H1 (cell line): Measurements from ENCODE around the gene GAN. TPM values are rescaled to one million over a fixed set of nuclear protein-coding genes. Genes with fewer than 3 reads are reported as not detected.
"Not testable (repeated sequence)": the region's sequence is repeated elsewhere in the genome, so short reads cannot be mapped to it uniquely, and the experiment has no call there.

ENCODE experiments used
- CTCF ChIA-PET: fragments of 300-600 bp; sonication (Branson Sonifier 250); formaldehyde crosslinking; loops from one replicate; lab custom pipeline; 2021; ENCODE audit not compliant: partially characterized antibody; lab: Charles Lee
- POLR2A ChIA-PET: fragments of 300-600 bp; sonication (Branson Sonifier 250); formaldehyde crosslinking; loops from one replicate; lab custom pipeline; 2021; ENCODE audit warnings: inconsistent platforms; ENCODE audit not compliant: partially characterized antibody; lab: Charles Lee
- DNase-seq, 2 experiments: peaks; one replicate each; pipeline versions ENCODE4 v3.0.0 to v3.0.0-alpha.2; 2010 to 2022; ENCODE audit warnings: low spot score in 2 of 2, low read depth in 1 of 2, mixed read lengths in 1 of 2
- FAIRE-seq: peaks from 2 replicates; lab custom pipeline; 2011; peaks lifted over from hg19 to GRCh38; lab: Jason Lieb, UNC
- H2AFZ ChIP-seq: 2 replicates; pipeline ENCODE4 v1.8.1; 2012; ENCODE audit warnings: low read length, inconsistent platforms
- H2AK5ac ChIP-seq: 2 replicates; pipeline ENCODE4 v1.6.1; 2013; ENCODE audit warnings: low read depth, low read length
- H2BK120ac ChIP-seq: replicated peaks from 2 replicates; pipeline ENCODE3; 2013; ENCODE audit warnings: low read depth, low read length, inconsistent platforms
- H2BK12ac ChIP-seq: 2 replicates; pipeline ENCODE4 v1.6.1; 2013; ENCODE audit warnings: low read depth, low read length
- H2BK15ac ChIP-seq: 2 replicates; pipeline ENCODE4 v1.6.1; 2013; ENCODE audit warnings: low read length
- H2BK20ac ChIP-seq: 2 replicates; pipeline ENCODE4 v1.6.1; 2013; ENCODE audit warnings: low read length
- H2BK5ac ChIP-seq: 2 replicates; pipeline ENCODE4 v1.6.1; 2013; ENCODE audit warnings: low read depth, low read length
- H3K14ac ChIP-seq: 2 replicates; pipeline ENCODE4 v1.6.1; 2013; ENCODE audit warnings: inconsistent platforms; ENCODE audit not compliant: insufficient read length
- H3K18ac ChIP-seq: 2 replicates; pipeline ENCODE4 v1.6.1; 2013; ENCODE audit warnings: low read length; ENCODE audit errors: extremely low read depth
- H3K23ac ChIP-seq: 2 replicates; pipeline ENCODE4 v1.6.1; 2013; ENCODE audit warnings: inconsistent platforms; ENCODE audit not compliant: insufficient read length
- H3K23me2 ChIP-seq: 2 replicates; pipeline ENCODE4 v1.6.1; 2013; ENCODE audit warnings: low read depth, low read length
- H3K27ac ChIP-seq: 2 replicates; pipeline ENCODE4 v1.6.1; 2011; ENCODE audit warnings: low read depth, low read length, inconsistent platforms
- H3K27me3 ChIP-seq, 4 experiments: replicated peaks in 1 of 4; 1 replicate in 1 of 4; 2 replicates in 3 of 4; pipeline versions ENCODE4 v1.6.1 to v1.8.1; 2011 to 2013; ENCODE audit warnings: low read length in 3 of 4, mild to moderate bottlenecking in 3 of 4, inconsistent platforms in 2 of 4, mixed read lengths in 2 of 4, moderate library complexity in 1 of 4; ENCODE audit not compliant: control insufficient read depth in 3 of 4, insufficient read depth in 3 of 4; ENCODE audit errors: extremely low read depth in 1 of 4
- H3K36me3 ChIP-seq, 4 experiments: 2 replicates each; pipeline versions ENCODE4 v1.6.1 to v1.8.1; 2011 to 2013; ENCODE audit warnings: mild to moderate bottlenecking in 4 of 4, low read length in 3 of 4, moderate library complexity in 2 of 4, control low read depth in 1 of 4, inconsistent platforms in 1 of 4; ENCODE audit not compliant: insufficient read depth in 4 of 4, control insufficient read depth in 2 of 4
- H3K4ac ChIP-seq: replicated peaks from 2 replicates; pipeline ENCODE3; 2013; ENCODE audit warnings: low read length, low read depth, mixed read lengths, inconsistent platforms; ENCODE audit not compliant: insufficient read length
- H3K4me1 ChIP-seq, 4 experiments: replicated peaks in 1 of 4; 1 replicate in 1 of 4; 2 replicates in 3 of 4; pipeline versions ENCODE4 v1.6.1 to v1.8.1; 2011 to 2013; ENCODE audit warnings: low read length in 3 of 4, inconsistent platforms in 2 of 4, mixed read lengths in 1 of 4; ENCODE audit not compliant: insufficient read depth in 4 of 4, control insufficient read depth in 3 of 4
- H3K4me2 ChIP-seq, 2 experiments: 2 replicates each; pipeline versions ENCODE4 v1.6.1 to v1.8.1; 2011 to 2013; ENCODE audit warnings: low read depth in 2 of 2, low read length in 2 of 2, control low read depth in 1 of 2, inconsistent platforms in 1 of 2, mild to moderate bottlenecking in 1 of 2; ENCODE audit not compliant: insufficient read depth in 1 of 2
- H3K4me3 ChIP-seq, 4 experiments: fragments of 200-600, 300-600 bp in 1 of 4; sonication (generic), shearing (Covaris generic), sonication (Bioruptor Twin) in 1 of 4; 2 replicates each; pipeline versions ENCODE4 v1.5.1 to v1.8.1; 2011 to 2016; ENCODE audit warnings: low read length in 4 of 4, low read depth in 3 of 4, control low read depth in 2 of 4, inconsistent platforms in 2 of 4, mild to moderate bottlenecking in 2 of 4, mixed read lengths in 1 of 4, moderate library complexity in 1 of 4; ENCODE audit not compliant: insufficient read depth in 2 of 4; ENCODE audit errors: extremely low read depth in 1 of 4
- H3K56ac ChIP-seq: replicated peaks from 2 replicates; pipeline ENCODE3; 2013; ENCODE audit warnings: low read depth, mild to moderate bottlenecking, mixed read lengths, low read length, inconsistent platforms; ENCODE audit not compliant: insufficient read length
- H3K79me1 ChIP-seq: 2 replicates; pipeline ENCODE4 v1.6.1; 2013; ENCODE audit warnings: low read depth, low read length, control low read depth
- H3K79me2 ChIP-seq, 2 experiments: 2 replicates each; pipeline versions ENCODE4 v1.6.1 to v1.8.1; 2012 to 2013; ENCODE audit warnings: low read length in 2 of 2, mild to moderate bottlenecking in 2 of 2, inconsistent platforms in 1 of 2; ENCODE audit not compliant: insufficient read depth in 2 of 2, control insufficient read depth in 1 of 2
- H3K9ac ChIP-seq, 4 experiments: replicated peaks in 1 of 4; 1 replicate in 1 of 4; 2 replicates in 3 of 4; pipeline versions ENCODE4 v1.6.1 to v1.8.1; 2011 to 2013; ENCODE audit warnings: low read depth in 3 of 4, low read length in 3 of 4, control low read depth in 2 of 4, mild to moderate bottlenecking in 2 of 4, moderate library complexity in 2 of 4, inconsistent platforms in 1 of 4; ENCODE audit errors: extremely low read depth in 1 of 4
- H3K9me3 ChIP-seq, 2 experiments: 2 replicates each; pipeline versions ENCODE4 v1.6.1 to v1.8.1; 2012 to 2013; ENCODE audit warnings: mild to moderate bottlenecking in 2 of 2, moderate library complexity in 2 of 2, control low read depth in 1 of 2, inconsistent platforms in 1 of 2, low read depth in 1 of 2, low read length in 1 of 2, mixed read lengths in 1 of 2; ENCODE audit not compliant: insufficient read depth in 2 of 2
- H4K20me1 ChIP-seq, 2 experiments: replicated peaks in 1 of 2; 2 replicates each; pipeline versions ENCODE3 to v1.8.1; 2011 to 2013; ENCODE audit warnings: inconsistent platforms in 2 of 2, low read length in 2 of 2, mild to moderate bottlenecking in 1 of 2; ENCODE audit not compliant: insufficient read depth in 2 of 2, control insufficient read depth in 1 of 2
- H4K5ac ChIP-seq: 2 replicates; pipeline ENCODE4 v1.6.1; 2013; ENCODE audit warnings: low read length, low read depth, mixed read lengths, inconsistent platforms; ENCODE audit not compliant: insufficient read length
- H4K8ac ChIP-seq: 2 replicates; pipeline ENCODE4 v1.8.0; 2013; ENCODE audit warnings: mild to moderate bottlenecking, moderate library complexity, low read length, inconsistent platforms; ENCODE audit not compliant: insufficient read depth; ENCODE audit errors: extremely low read depth
- H4K91ac ChIP-seq: replicated peaks from 2 replicates; pipeline ENCODE3; 2013; ENCODE audit warnings: low read length, mixed read lengths, inconsistent platforms; ENCODE audit not compliant: insufficient read length
- WGBS, 2 experiments: shearing (Covaris generic) in 1 of 2; methylation state at CpG; one replicate each; pipeline versions ENCODE4 v1.1.6 to v1.1.7; 2013 to 2015; ENCODE audit warnings: low lambda C conversion rate in 2 of 2, mixed read lengths in 2 of 2, inconsistent platforms in 1 of 2, low coverage in 1 of 2, missing lambda C conversion rate in 1 of 2; ENCODE audit not compliant: insufficient replicate concordance in 2 of 2, insufficient coverage in 1 of 2, insufficient read length in 1 of 2; ENCODE audit errors: extremely low coverage in 1 of 2, missing lambda C conversion rate in 1 of 2; 5-methylcytosine and 5-hydroxymethylcytosine counted together
- polyA plus RNA-seq, 7 experiments: library from polyadenylated mRNA; depleted of rRNA in 3 of 7; stranded (reverse) in 5 of 7; unstranded in 2 of 7; fragments of >200 nt in 5 of 7; fragments of 200-250 nt in 2 of 7; gene quantifications; 1 replicate in 5 of 7; 2 replicates in 1 of 7; 4 replicates in 1 of 7; pipeline versions ENCODE4 v1.2.1 to v1.2.3, GENCODE V29; 2011 to 2013; ENCODE audit warnings: missing spikeins in 2 of 7, mixed read lengths in 2 of 7
- total RNA-seq: library from RNA; stranded (reverse); fragmentation: NEBNext Ultra II Directional; extraction: Animal tissue kit (Norgen Biotek cat#: 25700); gene quantifications from 2 replicates; pipeline ENCODE4 v1.2.1, GENCODE V29; 2021

Gene GAN
- total and polyA plus RNA-seq, 2 of the 8 experiments (the other 6 are each of a cell fraction or from before 2014, with no cell fraction given): 4.5 to 23.9 TPM

DNA sequence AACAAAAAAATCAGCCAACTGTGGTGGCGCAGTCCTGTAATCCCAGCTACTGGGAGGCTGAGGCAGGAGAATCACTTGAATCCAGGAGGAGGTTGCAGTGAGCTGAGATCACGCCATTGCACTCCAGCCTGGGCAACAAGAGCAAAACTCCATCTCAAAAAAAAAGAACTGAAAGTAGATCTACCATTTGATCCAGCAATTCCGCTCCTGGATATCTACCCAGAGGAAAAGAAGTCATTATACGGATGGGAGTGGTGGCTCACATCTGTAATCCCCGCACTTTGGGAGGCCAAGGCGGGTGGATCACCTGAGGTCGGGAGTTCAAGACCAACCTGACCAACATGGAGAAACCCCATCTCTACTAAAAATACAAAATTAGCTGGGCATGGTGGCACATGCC lies 107.4 kb downstream of the GAN start:
- H3K4me1 ChIP-seq, H3K79me2 ChIP-seq, POLR2A ChIA-PET, H3K4me2 ChIP-seq, H3K27me3 ChIP-seq, H3K4me3 ChIP-seq, H2BK5ac ChIP-seq, H3K56ac ChIP-seq, H2BK12ac ChIP-seq, H3K27ac ChIP-seq, H4K8ac ChIP-seq, FAIRE-seq, H3K79me1 ChIP-seq, H2BK120ac ChIP-seq, H3K9me3 ChIP-seq, DNase-seq, CTCF ChIA-PET, H2AK5ac ChIP-seq, H3K23me2 ChIP-seq, H2BK20ac ChIP-seq, H4K5ac ChIP-seq, H3K9ac ChIP-seq, H3K23ac ChIP-seq, H2AFZ ChIP-seq, H2BK15ac ChIP-seq, H3K36me3 ChIP-seq, H3K18ac ChIP-seq, H4K20me1 ChIP-seq, H4K91ac ChIP-seq, H3K4ac ChIP-seq, H3K14ac ChIP-seq: not testable (repeated sequence)
- 95% methylated on average over 7 of the region's 7 CpGs; no CpG with 5 or more reads in 1 of the 2 experiments for WGBS, 2 experiments
